ENCODE data around the gene DTNB.
"Not testable (repeated sequence)": the region's sequence is repeated elsewhere in the genome, so short reads cannot be mapped to it uniquely, and the experiment has no call there.

The DTNB gene

GRCh38 chr2:25419678-25420242 is 253.6 kb downstream of the DTNB start:
- Mint-ChIP-seq H3K4me3 (peak overlapping the region; percentile 80), H3K4me1 (peaks cover 84% of the 10 kb centered on the region), H3K27ac (peak overlapping the region; percentile 97), H3K9me3 (peaks cover 6% of the 10 kb centered on the region), H3K27me3 (no peaks in the 10 kb centered on the region), H3K36me3 (peaks cover 6% of the 10 kb centered on the region)
- ATAC-seq: peak; percentile 93

GRCh38 chr2:25418944-25419677 is 254.3 kb downstream of the DTNB start:
- Mint-ChIP-seq H3K36me3 (peaks cover 6% of the 10 kb centered on the region), H3K4me3 (peak overlapping the region; percentile 80), H3K4me1 (peaks cover 77% of the 10 kb centered on the region), H3K9me3 (peaks cover 6% of the 10 kb centered on the region), H3K27me3 (no peaks in the 10 kb centered on the region), H3K27ac (peak overlapping the region; percentile 97)
- peak; percentile 70 for ATAC-seq

- ATAC-seq: no peak
- Mint-ChIP-seq H3K27ac (peak overlapping the region; percentile 97), H3K36me3 (peaks cover 6% of the 10 kb centered on the region), H3K4me1 (peaks cover 68% of the 10 kb centered on the region), H3K4me3 (peak overlapping the region; percentile 80), H3K9me3 (peaks cover 6% of the 10 kb centered on the region), H3K27me3 (no peaks in the 10 kb centered on the region)
These were observed 255.5 kb downstream of the DTNB start for GRCh38 chr2:25417715-25418369.

- Mint-ChIP-seq H3K4me3 (no peak overlapping the region), H3K27me3 (no peaks in the 10 kb centered on the region), H3K27ac (peak overlapping the region; percentile 97), H3K36me3 (peaks cover 6% of the 10 kb centered on the region), H3K4me1 (peaks cover 65% of the 10 kb centered on the region), H3K9me3 (peaks cover 6% of the 10 kb centered on the region)
- ATAC-seq: no peak
These were observed 256.7 kb downstream of the DTNB start for GRCh38 chr2:25416674-25417073.

GRCh38 chr2:25414781-25415180 is 258.6 kb downstream of the DTNB start:
- Mint-ChIP-seq H3K27ac (no peak overlapping the region), H3K9me3 (peaks cover 6% of the 10 kb centered on the region), H3K27me3 (no peaks in the 10 kb centered on the region), H3K4me1 (peaks cover 65% of the 10 kb centered on the region), H3K36me3 (peaks cover 6% of the 10 kb centered on the region), H3K4me3 (no peak overlapping the region)
- ATAC-seq: no peak

GRCh38 chr2:25413409-25413808 is 260.0 kb downstream of the DTNB start:
- not testable (repeated sequence) for ATAC-seq, H3K36me3 Mint-ChIP-seq, H3K27ac Mint-ChIP-seq, H3K27me3 Mint-ChIP-seq, H3K4me3 Mint-ChIP-seq, H3K9me3 Mint-ChIP-seq
- peaks cover 65% of the 10 kb centered on the region for H3K4me1 Mint-ChIP-seq

- H3K9me3 Mint-ChIP-seq: peaks cover 3% of the 10 kb centered on the region
- H3K27ac Mint-ChIP-seq: peak overlapping the region; percentile 83
These were observed 261.6 kb downstream of the DTNB start for GRCh38 chr2:25411753-25412152.

GRCh38 chr2:25411281-25411680 is 262.1 kb downstream of the DTNB start:
- H3K9me3 Mint-ChIP-seq: no peaks in the 10 kb centered on the region
- peak; percentile 83 for ATAC-seq
- peak overlapping the region; percentile 83 for H3K27ac Mint-ChIP-seq
- H3K27me3 Mint-ChIP-seq: no peaks in the 10 kb centered on the region
- peak overlapping the region; percentile 29 for H3K4me3 Mint-ChIP-seq
- H3K36me3 Mint-ChIP-seq: no peaks in the 10 kb centered on the region
- H3K4me1 Mint-ChIP-seq: peaks cover 49% of the 10 kb centered on the region

More at GRCh38 chr2:25411753-25412152, 261.6 kb downstream of the DTNB start:
- no peak for ATAC-seq
- Mint-ChIP-seq H3K4me3 (no peak overlapping the region), H3K27me3 (no peaks in the 10 kb centered on the region), H3K4me1 (peaks cover 49% of the 10 kb centered on the region), H3K36me3 (no peaks in the 10 kb centered on the region)

GRCh38 chr2:25410370-25410769 is 263.0 kb downstream of the DTNB start:
- Mint-ChIP-seq H3K27me3 (no peaks in the 10 kb centered on the region), H3K36me3 (no peaks in the 10 kb centered on the region), H3K4me3 (peak overlapping the region; percentile 58), H3K27ac (peak overlapping the region; percentile 83), H3K9me3 (no peaks in the 10 kb centered on the region), H3K4me1 (peaks cover 53% of the 10 kb centered on the region)
- peak; percentile 86 for ATAC-seq

- peak overlapping the region; percentile 83 for H3K27ac Mint-ChIP-seq
These were observed 263.9 kb downstream of the DTNB start for GRCh38 chr2:25409468-25409867.

GRCh38 chr2:25409044-25409443 is 264.3 kb downstream of the DTNB start:
- no peaks in the 10 kb centered on the region for H3K27me3 Mint-ChIP-seq
- no peaks in the 10 kb centered on the region for H3K36me3 Mint-ChIP-seq
- H3K9me3 Mint-ChIP-seq: no peaks in the 10 kb centered on the region
- ATAC-seq: no peak
- no peak overlapping the region for H3K4me3 Mint-ChIP-seq
- peaks cover 59% of the 10 kb centered on the region for H3K4me1 Mint-ChIP-seq
- H3K27ac Mint-ChIP-seq: peak overlapping the region; percentile 83

More at GRCh38 chr2:25409468-25409867, 263.9 kb downstream of the DTNB start:
- Mint-ChIP-seq H3K27me3 (no peaks in the 10 kb centered on the region), H3K9me3 (no peaks in the 10 kb centered on the region), H3K4me3 (no peak overlapping the region), H3K4me1 (peaks cover 55% of the 10 kb centered on the region), H3K36me3 (no peaks in the 10 kb centered on the region)
- no peak for ATAC-seq

GRCh38 chr2:25405611-25406295 is 267.6 kb downstream of the DTNB start:
- no peak for ATAC-seq
- H3K4me1 Mint-ChIP-seq: peaks cover 76% of the 10 kb centered on the region
- no peaks in the 10 kb centered on the region for H3K27me3 Mint-ChIP-seq
- no peaks in the 10 kb centered on the region for H3K36me3 Mint-ChIP-seq
- H3K27ac Mint-ChIP-seq: peak overlapping the region; percentile 63
- no peaks in the 10 kb centered on the region for H3K9me3 Mint-ChIP-seq
- H3K4me3 Mint-ChIP-seq: no peak overlapping the region

GRCh38 chr2:25403120-25403760 is 270.1 kb downstream of the DTNB start:
- not testable (repeated sequence) for H3K9me3 Mint-ChIP-seq
- peak; percentile 89 for ATAC-seq
- H3K4me1 Mint-ChIP-seq: peaks cover 78% of the 10 kb centered on the region

GRCh38 chr2:25402477-25402876 is 270.9 kb downstream of the DTNB start:
- Mint-ChIP-seq H3K27ac (peak overlapping the region; percentile 80), H3K27me3 (no peaks in the 10 kb centered on the region), H3K4me3 (peak overlapping the region; percentile 26), H3K9me3 (no peaks in the 10 kb centered on the region), H3K4me1 (peaks cover 84% of the 10 kb centered on the region), H3K36me3 (no peaks in the 10 kb centered on the region)
- peak; percentile 38 for ATAC-seq

More at GRCh38 chr2:25403120-25403760, 270.1 kb downstream of the DTNB start:
- peak overlapping the region; percentile 80 for H3K27ac Mint-ChIP-seq
- H3K36me3 Mint-ChIP-seq, H3K27me3 Mint-ChIP-seq: not testable (repeated sequence)
- H3K4me3 Mint-ChIP-seq: peak overlapping the region; percentile 68
